ENCODE results near the gene CPEB4. TPM values are rescaled to one million over a fixed set of nuclear protein-coding genes. Genes with fewer than 3 reads are reported as not detected.

Gene CPEB4
- total RNA-seq, 1 experiment from 2014 or later = 8.7 TPM

GRCh38 chr5:173862047-173862477 lies 26.1 kb upstream of the CPEB4 start:
- Histone ChIP-seq H3K79me2 (ENCODE audit: insufficient read depth, low read length) (no peaks in the 10 kb centered on the region), H3K4ac (ENCODE audit: low read depth, low read length) (no peak overlapping the region), H4K8ac (replicated peaks; ENCODE audit: insufficient read length, low read depth, low read length) (no peak overlapping the region), H3K4me2 (ENCODE audit: insufficient read depth, insufficient read length, low read length) (no peak overlapping the region), H3K27ac (ENCODE audit: insufficient read length, low read depth, low read length) (no peak overlapping the region), H3K27me3 (ENCODE audit: insufficient read depth, low read length) (no peaks in the 10 kb centered on the region), H4K5ac (ENCODE audit: insufficient read length, low read depth, low read length) (no peak overlapping the region), H4K91ac (ENCODE audit: insufficient read length, low read depth, low read length) (no peak overlapping the region), H3K23ac (ENCODE audit: insufficient read length, low read depth, low read length) (no peak overlapping the region), H2BK15ac (ENCODE audit: low read depth, low read length) (no peak overlapping the region), H3K18ac (ENCODE audit: insufficient read length, low read depth, low read length) (no peak overlapping the region), H2AFZ (ENCODE audit: low read length) (no peak overlapping the region), H3K4me1 (ENCODE audit: insufficient read depth, low read length) (no peaks in the 10 kb centered on the region), H3K14ac (ENCODE audit: insufficient read depth, low read length) (no peak overlapping the region), H3K23me2 (ENCODE audit: insufficient read length, low read depth, low read length, poor library complexity, severe bottlenecking) (no peaks in the 10 kb centered on the region), H2BK20ac (ENCODE audit: low read depth, low read length, poor library complexity, severe bottlenecking) (no peak overlapping the region), H3K9ac (ENCODE audit: extremely low read depth, insufficient read length, low read length) (no peak overlapping the region), H3T11ph (ENCODE audit: low read length) (no peak overlapping the region), H2BK5ac (ENCODE audit: insufficient read length, low read length) (no peak overlapping the region), H2BK12ac (ENCODE audit: insufficient read length, low read depth, low read length) (no peak overlapping the region), H4K20me1 (ENCODE audit: control insufficient read depth, insufficient read depth, insufficient read length) (no peaks in the 10 kb centered on the region), H3K9me3 (ENCODE audit: control insufficient read depth, low read depth, low read length) (no peaks in the 10 kb centered on the region), H3K79me1 (ENCODE audit: insufficient read depth, low read depth, low read length, poor library complexity, severe bottlenecking) (no peaks in the 10 kb centered on the region), H3K56ac (ENCODE audit: insufficient read length, low read depth, low read length) (no peak overlapping the region), H2AK5ac (ENCODE audit: insufficient read length, low read length) (no peak overlapping the region), H2BK120ac (ENCODE audit: low read depth, low read length, poor library complexity, severe bottlenecking) (no peak overlapping the region)
- H3K9me3 Mint-ChIP-seq = no peaks in the 10 kb centered on the region
- H3K36me3 Mint-ChIP-seq (ENCODE audit: insufficient read depth in 1 of 3, low read depth in 3 of 3) = peaks cover 0 to under 1% (median 0%) of the 10 kb centered on the region in 3 experiments; a peak in 1 of 7 replicates
- no peak overlapping the region for H3K27ac Mint-ChIP-seq
- H3K27me3 Mint-ChIP-seq (ENCODE audit: low read depth) = peaks cover 3% of the 10 kb centered on the region
- no peak for DNase-seq
- H3K4me1 Mint-ChIP-seq = peaks cover 14 to 20% of the 10 kb centered on the region in 2 experiments
- H3K4me3 Mint-ChIP-seq = no peak overlapping the region
- no CpG with 5 or more reads among the region's 4 CpGs for WGBS (ENCODE audit: extremely low coverage, insufficient read length, low lambda C conversion rate)
- no peak for TF ChIP-seq CTCF (conservative IDR thresholded peaks at IDR 0.05)

Data from H9 (cell line).